Esophagus muscularis mucosa (tissue), 4 donors: Measurements from ENCODE around the gene RPL22L1.

Experiments
- EP300 ChIP-seq: sonication (generic); formaldehyde crosslinking; IDR thresholded peaks from one replicate; pipeline ENCODE4 v1.6.1; 2017; ENCODE audit warnings: antibody characterized with exemption
- POLR2A ChIP-seq: fragments of 450-650 bp; IDR thresholded peaks from one replicate; pipeline ENCODE4 v1.6.1; 2017; ENCODE audit warnings: antibody characterized with exemption, moderate library complexity, mild to moderate bottlenecking, low read depth
- TF ChIP-seq, protein P1 (sequence below), 3 experiments: fragments of 200-600 bp in 2 of 3; fragments of 450-650 bp in 1 of 3; sonication (generic) in 2 of 3; IDR thresholded peaks; one replicate each; pipeline ENCODE4 v1.5.1; 2017 to 2019; ENCODE audit warnings: antibody characterized with exemption in 3 of 3, mild to moderate bottlenecking in 2 of 3, moderate library complexity in 1 of 3

DNA sequence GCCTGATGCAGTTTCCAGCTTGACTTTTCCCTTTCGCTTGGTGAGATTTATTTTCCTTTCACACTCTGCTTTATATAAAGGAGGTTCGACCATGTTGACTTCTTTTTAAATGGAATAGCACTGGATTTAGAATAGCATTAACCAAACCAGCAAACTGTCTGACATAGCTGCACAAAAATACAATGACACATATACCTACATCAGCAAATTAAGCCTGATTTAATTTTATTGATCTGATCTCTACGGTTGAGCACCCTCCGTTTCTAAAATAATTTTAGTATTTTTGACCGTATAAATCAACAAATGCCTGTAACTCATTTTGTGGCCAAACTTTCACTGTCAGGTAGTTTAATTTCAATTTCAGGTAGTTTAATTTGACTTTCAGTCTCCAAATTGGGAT, 44.2 kb upstream of the RPL22L1 start:
- TF ChIP-seq, protein P1, sequence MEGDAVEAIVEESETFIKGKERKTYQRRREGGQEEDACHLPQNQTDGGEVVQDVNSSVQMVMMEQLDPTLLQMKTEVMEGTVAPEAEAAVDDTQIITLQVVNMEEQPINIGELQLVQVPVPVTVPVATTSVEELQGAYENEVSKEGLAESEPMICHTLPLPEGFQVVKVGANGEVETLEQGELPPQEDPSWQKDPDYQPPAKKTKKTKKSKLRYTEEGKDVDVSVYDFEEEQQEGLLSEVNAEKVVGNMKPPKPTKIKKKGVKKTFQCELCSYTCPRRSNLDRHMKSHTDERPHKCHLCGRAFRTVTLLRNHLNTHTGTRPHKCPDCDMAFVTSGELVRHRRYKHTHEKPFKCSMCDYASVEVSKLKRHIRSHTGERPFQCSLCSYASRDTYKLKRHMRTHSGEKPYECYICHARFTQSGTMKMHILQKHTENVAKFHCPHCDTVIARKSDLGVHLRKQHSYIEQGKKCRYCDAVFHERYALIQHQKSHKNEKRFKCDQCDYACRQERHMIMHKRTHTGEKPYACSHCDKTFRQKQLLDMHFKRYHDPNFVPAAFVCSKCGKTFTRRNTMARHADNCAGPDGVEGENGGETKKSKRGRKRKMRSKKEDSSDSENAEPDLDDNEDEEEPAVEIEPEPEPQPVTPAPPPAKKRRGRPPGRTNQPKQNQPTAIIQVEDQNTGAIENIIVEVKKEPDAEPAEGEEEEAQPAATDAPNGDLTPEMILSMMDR (IDR thresholded peaks at IDR 0.05): no peak
- TF ChIP-seq EP300: no peak
- no peak for TF ChIP-seq POLR2A
